HG02840 (cell line): ENCODE measurements around the gene MECP2.

Experiments
- ATAC-seq: cut with Tn5 transposase; IDR thresholded peaks from one replicate; pipeline ENCODE4 v1.9.1; 2021; ENCODE audit warnings: mild to moderate bottlenecking, moderate library complexity, moderate number of reproducible peaks; ENCODE audit not compliant: unreplicated experiment, low FRiP score

The MECP2 gene

DNA sequence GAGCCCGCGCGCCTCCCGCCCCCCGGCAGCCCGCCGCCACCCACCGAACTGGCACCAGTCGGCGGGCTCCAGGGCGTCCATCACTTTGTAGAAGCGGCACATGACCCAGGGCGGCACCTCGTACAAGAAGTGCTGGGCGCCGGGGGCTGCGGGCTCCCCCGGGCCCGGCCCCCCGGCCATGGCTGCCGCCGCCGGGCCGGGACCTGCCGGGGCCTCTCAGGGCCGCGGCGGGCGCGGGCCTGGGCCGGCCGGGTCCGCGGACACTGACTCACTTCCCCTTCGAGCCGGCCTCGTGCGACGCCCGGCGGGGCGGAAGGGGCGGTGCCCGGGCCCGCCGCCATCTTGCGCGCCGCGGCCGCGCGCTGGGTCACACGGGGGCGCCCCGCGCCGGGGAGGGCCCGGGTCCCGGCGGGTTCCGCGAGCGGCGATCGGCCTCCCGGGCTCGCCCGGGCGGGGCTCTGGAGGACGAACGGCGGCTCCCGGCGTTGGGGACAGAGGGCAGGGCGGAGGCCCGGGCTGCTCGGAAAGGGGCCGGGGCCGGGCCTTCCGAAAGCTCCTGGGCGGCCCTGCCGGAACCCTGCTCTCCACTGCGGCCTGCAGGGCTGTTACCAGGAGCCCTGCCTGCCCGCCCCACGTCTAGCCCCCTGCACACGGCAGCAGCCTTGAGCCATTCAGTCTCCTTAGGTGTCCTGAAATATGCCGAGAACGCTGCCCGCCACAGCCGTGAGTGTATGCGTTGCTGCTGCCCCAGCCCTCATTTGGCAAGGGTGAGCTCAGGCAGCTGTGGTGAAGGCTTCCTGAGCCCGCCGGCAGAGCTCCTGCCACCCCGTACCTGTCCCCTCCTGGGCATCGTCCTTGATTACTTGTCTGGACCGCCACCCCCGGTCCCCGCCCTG lies 77.6 kb downstream of the MECP2 start, which contains the start of gene IRAK1:
Gene IRAK1 (minus strand): TSS at position 270 of the 896 bp plus-strand sequence. CDS start 90 bp downstream, at position 180.
- peak; percentile 62 for ATAC-seq

DNA sequence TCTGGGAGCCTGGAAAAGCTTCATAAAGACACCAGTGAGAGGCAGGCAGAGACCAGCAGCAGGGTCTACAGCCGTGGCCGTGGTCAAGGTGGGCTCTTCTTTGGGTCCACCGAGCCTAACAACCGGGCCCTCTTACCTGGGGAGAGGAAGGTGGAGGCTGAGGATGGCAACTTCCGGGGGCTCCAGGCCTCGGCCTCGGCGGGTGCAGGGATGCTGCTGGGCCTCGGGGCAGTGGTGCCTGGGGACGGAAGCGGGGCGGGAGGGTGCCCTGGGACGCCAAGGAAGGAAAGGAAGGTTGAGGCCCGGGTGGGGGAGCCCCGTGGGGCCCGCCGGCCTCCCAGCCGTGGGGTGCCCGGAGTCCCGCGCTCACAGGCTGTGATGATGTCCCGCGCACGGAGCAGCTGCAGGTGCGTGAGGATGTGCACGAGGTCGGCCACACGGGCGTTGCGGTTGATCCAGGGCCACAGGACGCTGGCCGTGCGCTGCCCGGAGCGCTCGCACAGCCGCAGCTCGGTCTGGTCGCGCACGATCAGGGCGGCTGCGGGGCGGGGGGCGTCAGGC lies 78.4 kb downstream of the MECP2 start:
- ATAC-seq: no peak

DNA sequence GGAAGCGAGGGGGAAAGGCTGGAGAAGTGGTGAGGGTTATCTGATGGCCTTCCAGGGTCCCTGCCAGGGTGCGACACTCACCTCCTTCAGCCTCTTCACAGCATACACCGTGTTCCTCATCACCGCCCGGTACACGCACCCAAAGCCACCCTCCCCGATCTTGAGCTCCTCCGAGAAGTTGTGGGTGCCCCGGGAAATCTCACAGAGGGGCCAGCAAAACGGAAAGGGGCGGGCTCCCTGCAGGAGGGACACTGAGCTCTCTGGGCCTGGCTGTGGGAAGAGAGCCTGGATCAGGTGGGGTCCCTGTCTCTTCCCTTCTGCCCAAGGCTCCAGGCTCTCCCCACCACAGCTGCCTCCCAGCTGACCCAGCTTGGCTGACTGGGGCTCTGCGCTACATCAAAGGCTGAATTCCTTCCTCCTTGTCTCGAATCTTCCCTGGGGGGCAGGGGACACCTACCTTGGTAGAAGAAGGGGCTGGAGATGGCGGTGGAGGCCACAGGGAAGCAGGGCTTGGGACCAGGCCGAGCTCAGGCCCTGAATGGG lies 78.9 kb downstream of the MECP2 start:
- no peak for ATAC-seq

DNA sequence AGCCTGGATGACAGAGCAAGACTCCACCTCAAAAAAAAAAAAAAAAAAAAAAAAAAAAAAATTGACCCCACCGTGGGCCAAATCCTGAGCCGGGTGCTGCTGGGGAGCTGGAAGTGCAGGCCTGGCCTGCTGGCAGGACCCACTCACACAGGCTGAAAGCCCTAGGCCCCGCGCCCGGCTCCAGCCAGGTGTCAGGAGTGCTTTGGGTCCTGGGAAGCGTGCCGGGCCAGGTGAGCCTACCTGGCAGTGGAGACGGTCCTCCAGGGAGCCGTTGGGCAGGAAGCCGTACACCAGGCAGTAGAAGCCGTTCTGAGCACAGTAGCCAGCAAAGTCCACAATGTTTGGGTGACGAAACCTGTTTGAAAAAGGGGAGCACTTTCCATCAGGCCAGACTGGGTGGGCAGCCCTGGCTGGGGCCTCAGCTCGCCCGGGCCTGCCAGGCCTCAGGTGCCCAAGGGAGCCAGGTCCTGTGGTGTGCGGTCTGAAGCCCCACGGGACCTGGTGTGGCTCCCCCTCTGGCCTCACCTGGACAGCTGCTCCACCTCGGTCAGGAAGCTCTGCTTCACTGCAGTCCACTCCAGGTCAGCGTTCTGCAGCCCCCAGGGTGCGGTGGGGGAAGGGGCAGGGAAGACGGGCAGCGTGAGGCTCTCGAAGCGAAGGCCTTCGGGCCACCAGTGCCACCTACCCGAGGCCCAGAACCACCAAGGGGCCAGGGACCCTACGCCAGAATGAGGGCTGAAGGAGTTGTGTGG lies 79.6 kb downstream of the MECP2 start:
- no peak for ATAC-seq

DNA sequence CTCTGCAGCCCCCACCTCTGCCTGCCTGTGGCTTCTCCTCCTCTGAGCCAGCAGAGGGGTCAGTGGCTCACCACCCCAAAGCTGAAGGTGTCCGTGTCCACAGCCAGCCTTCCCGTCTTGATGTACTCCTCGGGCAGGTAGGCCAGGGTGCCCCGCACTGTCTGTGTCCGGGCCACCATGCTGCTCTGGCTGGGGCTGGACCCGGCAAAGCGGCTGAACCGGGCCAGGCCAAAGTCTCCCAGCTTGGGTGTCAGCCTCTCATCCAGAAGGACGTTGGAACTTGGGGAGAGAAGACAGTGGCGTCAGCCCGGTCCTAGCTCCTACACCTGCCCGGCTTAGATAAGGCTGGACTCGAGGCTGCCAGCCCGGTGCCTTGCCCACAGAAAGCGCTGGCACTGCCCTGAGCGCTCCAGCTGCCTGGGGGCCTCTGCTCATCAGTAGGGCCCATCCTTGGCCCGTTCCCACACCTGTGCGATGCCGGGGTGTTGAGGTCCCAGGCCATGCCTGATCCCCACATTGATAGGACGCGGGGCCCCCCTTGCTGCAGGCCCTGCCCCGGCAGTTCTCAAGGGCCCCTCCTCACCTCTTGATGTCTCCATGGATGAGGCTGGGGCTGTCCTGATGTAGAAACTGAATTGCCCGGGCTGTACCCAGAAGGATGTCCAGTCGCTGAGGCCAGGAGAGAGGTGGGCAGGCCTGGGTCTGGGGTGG lies 81.0 kb downstream of the MECP2 start:
- ATAC-seq: no peak

DNA sequence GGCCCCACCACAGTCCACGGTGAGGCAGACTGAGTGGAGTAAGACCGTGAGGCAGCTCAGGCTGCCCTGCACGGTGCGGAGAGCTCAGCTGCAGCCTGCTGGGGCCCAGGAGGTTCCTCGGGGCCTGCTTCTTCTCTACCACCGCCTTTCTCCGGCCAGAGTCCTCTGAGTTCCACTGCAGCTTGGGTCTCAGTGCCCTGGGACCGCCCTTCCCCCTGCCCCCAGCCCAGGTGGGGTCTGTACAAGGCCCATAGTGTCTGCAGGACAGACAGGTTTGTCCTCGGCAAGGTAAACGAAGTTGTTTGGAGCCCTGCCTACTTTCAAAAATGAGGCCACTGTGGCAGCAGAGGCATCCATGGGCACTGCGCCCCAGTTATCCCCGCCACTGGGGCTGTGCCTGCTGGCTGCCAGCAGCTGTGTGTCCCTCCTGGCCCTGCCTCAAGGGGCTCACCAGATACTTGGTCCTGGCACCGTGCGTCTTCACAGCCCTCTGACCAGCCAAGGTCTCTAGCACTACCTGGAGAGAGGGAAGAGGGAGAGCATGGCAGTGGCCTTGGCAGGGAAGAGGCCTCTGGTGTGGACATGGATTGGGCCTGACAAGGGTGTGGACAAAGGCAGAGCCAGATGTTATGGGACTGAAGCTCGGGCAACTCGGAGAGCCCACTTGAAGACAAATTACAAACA lies 81.8 kb downstream of the MECP2 start:
- ATAC-seq: no peak

DNA sequence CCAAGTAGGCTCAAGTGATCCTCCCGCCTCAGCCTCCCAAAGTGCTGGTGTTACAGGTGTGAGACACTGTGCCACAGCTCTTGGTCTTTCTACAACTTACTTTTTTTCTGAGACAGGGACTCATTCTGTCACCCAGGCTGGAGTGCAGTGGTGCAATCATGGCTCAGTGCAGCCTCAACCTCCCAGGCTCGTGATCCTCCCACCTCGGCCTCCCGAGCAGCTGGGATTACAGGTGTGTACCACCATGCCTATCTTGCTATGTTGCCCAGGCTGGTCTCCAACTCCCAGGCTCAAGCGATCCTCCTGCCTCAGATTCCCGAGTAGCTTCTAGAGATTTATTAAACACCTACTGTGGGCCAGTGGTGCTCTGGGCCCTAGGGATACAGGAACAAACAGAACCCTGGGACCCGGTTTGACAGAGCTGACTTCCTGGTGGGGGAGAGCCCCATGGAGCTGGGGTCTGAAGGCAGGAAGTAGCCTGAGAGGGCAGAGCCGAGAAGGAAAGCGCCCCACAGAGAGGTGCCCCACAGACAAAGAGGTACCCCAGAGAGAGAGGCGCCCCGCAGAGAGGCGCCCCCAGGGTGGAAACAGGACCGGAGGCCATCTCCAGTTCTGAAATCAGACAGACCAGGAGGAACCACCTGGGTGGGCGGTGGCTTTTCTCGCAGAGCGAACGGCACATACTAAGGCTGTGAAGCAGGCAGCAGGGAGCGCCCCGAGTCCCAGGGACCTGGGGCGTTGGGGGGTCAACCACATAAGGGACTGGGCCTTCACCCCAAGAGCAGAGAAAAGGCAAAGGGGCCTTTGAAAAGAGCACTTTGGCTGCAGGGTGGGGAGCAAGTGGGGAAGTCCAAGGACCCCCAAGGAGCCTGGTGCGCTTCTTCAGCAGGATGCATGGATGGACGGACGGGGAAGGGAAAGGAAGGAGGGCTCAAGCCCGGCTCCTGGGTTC lies 82.8 kb downstream of the MECP2 start:
- no peak for ATAC-seq

DNA sequence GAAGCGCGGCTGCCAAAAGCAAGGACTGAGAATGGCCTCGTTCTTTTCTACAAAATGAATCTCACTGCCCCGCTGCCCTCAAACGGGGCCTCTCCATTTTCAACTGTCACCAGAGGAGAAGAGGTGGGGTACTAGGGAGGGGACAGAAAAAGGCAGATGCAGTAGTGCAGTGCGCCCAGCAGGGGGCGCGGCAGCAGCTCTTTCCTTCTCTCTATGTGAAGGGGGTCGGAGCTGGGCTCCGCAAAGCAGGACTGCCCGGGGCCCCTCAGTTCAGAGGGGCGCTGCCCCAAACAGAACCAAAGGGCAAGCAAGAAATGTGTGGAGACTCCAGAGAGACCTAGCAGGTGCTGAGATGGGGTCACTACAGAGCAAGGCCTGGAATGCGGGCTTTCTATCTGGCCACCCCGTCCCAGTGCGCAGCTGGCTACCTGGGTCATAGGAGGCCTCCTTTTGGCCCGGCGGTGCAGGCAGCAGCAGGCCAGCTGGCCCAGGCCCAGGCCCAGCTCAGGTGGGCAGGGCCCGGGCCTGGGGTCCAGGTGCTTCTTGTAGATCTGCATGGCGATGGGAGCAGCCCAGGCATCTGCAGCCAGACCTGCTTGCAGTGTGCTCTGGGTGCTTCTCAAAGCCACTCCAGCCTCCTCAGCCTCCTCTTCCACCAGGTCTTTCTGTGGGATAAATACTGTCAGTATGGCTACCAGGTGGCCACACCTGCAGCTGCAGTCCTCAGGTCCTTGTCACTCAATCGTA lies 83.7 kb downstream of the MECP2 start:
- ATAC-seq: no peak

DNA sequence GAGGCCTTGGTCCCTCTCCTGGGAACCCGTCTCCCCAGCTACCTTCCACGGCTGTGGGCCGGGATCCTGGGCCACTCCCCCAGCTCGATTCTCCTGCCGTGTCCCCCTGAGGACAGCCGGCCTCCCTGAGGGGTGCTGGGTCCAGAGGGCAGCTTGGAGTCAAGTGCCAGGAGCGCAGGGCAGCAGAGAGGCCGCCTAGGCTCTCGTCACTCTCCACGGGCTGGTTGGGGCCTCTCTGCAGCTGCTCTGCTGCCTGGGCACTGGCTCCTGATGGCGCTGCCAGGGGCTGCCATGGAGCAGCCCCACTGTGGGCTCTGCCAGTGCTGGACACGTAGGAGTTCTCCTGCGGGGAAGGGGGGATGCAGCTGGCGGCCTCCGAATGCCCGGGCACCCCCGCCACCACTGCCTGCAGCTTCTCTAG lies 84.5 kb downstream of the MECP2 start:
- no peak for ATAC-seq

DNA sequence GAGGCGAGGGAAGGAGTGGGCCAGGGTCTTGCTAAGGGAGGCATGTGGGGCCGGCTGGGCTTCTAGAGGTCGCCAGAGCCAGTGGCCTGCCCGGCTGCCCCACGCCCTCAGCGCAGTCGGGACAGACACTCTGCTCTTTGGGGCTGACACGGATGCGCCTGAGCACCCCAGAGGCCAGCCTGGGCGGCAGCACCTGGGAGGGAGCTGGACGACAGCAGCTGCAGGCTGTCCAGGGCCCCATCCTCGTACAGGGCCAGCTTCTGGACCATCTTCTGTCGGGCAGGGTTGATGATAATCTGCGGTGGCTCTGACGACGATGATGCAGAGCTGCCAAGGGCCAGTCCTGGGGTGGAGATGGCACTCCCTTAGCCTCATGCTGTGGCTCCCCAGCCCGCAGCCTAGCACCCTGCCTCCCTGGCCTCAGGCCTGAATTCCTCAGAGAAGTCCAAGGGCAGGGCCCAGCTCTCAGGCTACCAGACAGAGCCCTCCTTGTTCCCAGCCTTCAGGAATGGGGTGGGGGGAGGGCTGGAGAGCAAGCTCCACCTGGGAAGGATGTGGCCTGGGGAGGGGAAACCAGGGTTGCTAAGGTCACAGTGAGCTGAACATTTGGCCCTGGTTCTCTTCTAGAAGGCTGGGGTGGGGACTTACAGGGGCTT lies 85.1 kb downstream of the MECP2 start:
- ATAC-seq: no peak

DNA sequence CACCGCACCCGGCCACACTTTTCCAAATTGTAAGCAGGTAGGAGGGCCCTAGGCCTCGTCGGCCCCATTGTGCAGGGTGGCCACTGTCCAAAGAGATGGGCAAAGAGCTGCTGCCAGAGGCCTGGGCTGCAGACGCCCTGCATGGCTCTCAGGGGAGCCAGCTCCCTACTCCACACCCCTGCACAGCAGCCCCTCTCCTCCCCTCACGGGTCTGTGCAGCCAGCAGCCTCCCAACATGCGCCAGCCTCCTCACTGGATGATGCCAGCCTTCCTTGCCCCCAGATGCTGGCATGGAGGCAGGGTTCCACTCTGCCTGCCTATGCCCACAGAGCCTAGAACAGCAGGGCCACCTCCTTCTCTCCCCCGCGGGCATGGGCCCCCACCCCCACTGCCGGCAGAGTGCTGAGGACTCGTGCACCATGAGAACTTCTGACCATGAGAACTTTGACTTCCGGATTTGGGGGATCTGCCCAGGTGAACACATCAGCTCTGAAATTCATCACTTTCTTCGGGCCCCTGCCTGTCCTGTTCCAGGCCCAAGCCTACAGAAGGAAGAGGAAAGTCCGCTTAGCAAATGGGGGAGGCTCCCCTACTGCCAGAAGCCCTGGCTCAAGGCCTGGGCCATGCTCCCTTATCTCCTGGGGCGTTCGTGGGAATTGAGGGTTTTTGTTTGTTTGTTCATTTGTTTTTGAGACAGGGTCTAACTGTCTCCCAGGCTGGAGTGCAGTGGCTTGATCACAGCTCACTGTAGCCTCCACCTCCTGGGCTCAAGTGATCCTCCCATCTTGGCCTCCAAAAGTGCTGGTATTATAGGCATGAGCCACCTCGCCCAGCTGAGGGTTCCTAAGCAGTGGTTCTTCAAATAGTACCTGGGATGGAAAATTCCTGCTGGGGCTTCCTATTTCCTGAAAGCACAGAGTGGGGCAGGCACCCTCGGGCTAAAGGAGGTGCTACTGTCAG lies 85.9 kb downstream of the MECP2 start:
- ATAC-seq: no peak

DNA sequence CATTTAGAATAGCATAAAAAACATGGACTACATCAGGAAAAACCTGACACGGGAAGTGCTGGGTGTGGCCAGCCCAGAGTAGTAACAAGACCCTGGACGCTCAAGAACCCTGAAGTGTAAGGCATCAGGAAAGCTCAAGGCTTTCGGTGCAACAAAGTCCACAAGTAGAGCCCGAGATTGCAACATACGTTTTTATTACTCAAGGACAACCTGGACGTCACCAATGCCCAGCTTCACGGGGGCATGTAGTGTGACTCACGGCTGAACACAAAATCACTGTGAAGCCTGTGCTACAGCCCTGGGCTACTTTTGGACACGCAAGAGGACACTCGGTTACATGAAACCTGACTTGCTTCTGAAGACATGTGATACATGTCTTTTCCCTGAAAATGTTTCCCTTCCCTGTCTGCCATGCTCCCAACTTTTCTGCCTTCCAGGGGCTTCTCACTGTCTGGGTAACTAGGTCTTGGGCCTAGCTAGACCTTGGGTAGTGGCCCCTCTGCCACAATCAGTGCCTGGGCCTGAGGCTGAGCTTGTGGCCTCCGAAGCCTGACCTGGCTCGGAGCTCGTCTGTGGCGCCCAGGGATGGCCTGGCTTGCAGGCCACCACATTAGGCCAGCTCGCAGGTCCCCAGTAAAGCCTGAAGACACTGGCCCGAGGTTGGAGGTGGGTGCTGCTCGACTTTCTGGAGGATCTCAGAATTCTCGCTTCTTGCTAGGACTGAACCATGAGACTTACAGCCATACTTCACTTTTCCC lies 87.0 kb downstream of the MECP2 start:
- ATAC-seq: no peak

DNA sequence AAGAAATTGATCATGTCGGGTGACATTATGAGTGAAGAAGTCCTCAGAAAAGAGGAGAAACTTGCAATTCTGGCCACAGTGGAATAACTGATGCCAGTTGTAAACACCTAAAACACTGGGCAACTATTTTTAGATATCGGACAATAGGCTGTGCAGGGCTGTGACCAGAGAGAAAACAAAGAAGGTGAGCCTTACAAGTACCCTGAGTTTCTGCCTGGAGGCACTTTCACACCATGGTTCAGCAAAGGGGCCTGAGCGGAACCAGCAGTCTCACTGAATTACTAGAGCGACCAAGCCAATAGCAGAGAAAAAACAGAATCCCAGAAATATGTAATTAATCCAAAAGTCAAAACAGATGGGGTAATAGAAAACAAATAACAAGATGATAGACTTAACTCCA lies 89.0 kb downstream of the MECP2 start:
- ATAC-seq: no peak

DNA sequence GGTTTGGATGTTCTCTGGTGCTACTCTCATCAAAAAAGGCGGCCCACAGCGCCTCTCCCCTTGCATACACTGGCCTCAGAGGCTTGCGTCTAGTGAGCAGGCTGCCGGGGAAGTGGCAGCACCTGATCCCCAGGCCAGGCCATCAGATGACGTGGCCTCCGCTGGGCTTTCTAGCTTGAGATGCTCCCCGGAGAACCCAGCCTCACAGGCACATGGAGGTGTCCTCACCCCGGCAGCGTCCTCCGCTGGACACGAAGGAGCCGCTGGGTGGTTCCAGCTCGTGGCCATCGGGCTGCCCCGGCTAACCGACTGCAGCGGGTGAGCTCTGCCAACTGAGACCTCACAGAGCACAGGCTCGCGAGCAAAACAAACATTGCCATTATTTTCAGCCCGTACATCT lies 90.6 kb downstream of the MECP2 start:
- no peak for ATAC-seq

DNA sequence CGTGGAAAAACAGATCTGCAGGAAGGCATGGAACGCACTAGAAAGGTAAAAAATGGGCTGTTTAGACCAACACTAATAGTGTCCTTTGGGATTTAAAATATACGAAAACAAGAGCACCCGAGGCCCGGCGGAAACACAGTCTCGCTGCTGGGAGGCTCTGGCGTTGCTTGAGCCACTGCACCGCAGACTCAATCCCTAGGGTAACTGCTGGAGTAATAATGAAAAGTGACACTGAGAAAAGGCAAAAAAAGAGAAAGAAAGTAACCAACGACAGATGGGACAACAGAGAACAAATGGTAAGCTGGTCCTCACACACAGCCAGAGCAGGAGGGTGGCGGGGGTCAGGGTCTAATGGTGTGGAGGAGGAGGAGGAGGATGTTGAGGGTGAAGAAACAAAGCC lies 93.2 kb downstream of the MECP2 start:
- no peak for ATAC-seq
